ENCODE measurements around the gene AADACL4. TPM values are rescaled to one million over a fixed set of nuclear protein-coding genes. Genes with fewer than 3 reads are reported as not detected.
"Not testable (repeated sequence)": the region's sequence is repeated elsewhere in the genome, so short reads cannot be mapped to it uniquely, and the experiment has no call there.

The AADACL4 gene
- total RNA-seq, 1 experiment from 2014 or later = not detected

GRCh38 chr1:12709091-12709491 is 65.2 kb downstream of the AADACL4 start:
- H3K27ac ChIP-seq (ENCODE audit: low read length) = no peak overlapping the region
- H3K79me2 ChIP-seq (ENCODE audit: low read length) = no peaks in the 10 kb centered on the region
- no peak overlapping the region for H3K9ac ChIP-seq (ENCODE audit: low read length)
- no peaks in the 10 kb centered on the region for H4K20me1 ChIP-seq (ENCODE audit: insufficient read depth, low read depth, low read length)
- H3K36me3 ChIP-seq (ENCODE audit: insufficient read depth, low read length) = no peaks in the 10 kb centered on the region
- no peaks in the 10 kb centered on the region for H3K4me1 ChIP-seq (ENCODE audit: low read length)
- DNase-seq = no peak
- no peak overlapping the region for H2AFZ ChIP-seq (ENCODE audit: low read length)
- H3K4me2 ChIP-seq (ENCODE audit: low read depth, low read length, poor library complexity, severe bottlenecking) = no peak overlapping the region
- no peaks in the 10 kb centered on the region; the same call in 1 of the 2 replicates for H3K27me3 ChIP-seq (ENCODE audit: low read length)
- H3K9me2 ChIP-seq (replicated peaks; ENCODE audit: insufficient read depth, low read length) = no peaks in the 10 kb centered on the region
- no peaks in the 10 kb centered on the region for H3K9me3 ChIP-seq (ENCODE audit: low read length)
- no peak overlapping the region for H3K4me3 ChIP-seq (ENCODE audit: low read length)

GRCh38 chr1:12709696-12710095 is 65.8 kb downstream of the AADACL4 start:
- Histone ChIP-seq H3K4me1 (ENCODE audit: low read length) (no peaks in the 10 kb centered on the region), H3K27ac (ENCODE audit: low read length) (no peak overlapping the region), H3K79me2 (ENCODE audit: low read length) (no peaks in the 10 kb centered on the region), H3K9me3 (ENCODE audit: low read length) (no peaks in the 10 kb centered on the region), H3K9ac (ENCODE audit: low read length) (no peak overlapping the region), H3K27me3 (ENCODE audit: low read length) (no peaks in the 10 kb centered on the region; the same call in 1 of the 2 replicates), H3K9me2 (replicated peaks; ENCODE audit: insufficient read depth, low read length) (no peaks in the 10 kb centered on the region), H3K4me2 (ENCODE audit: low read depth, low read length, poor library complexity, severe bottlenecking) (no peak overlapping the region), H4K20me1 (ENCODE audit: insufficient read depth, low read depth, low read length) (no peaks in the 10 kb centered on the region), H3K4me3 (ENCODE audit: low read length) (no peak overlapping the region), H2AFZ (ENCODE audit: low read length) (no peak overlapping the region), H3K36me3 (ENCODE audit: insufficient read depth, low read length) (no peaks in the 10 kb centered on the region)
- no peak for DNase-seq

- H3K4me1 ChIP-seq (ENCODE audit: low read length) = no peaks in the 10 kb centered on the region
These were observed 67.7 kb downstream of the AADACL4 start for GRCh38 chr1:12711536-12711935.

GRCh38 chr1:12712076-12712475 is 68.2 kb downstream of the AADACL4 start:
- H3K36me3 ChIP-seq (ENCODE audit: insufficient read depth, low read length) = no peaks in the 10 kb centered on the region
- no peak overlapping the region for H3K9ac ChIP-seq (ENCODE audit: low read length)
- no peak for DNase-seq
- H3K4me2 ChIP-seq (ENCODE audit: low read depth, low read length, poor library complexity, severe bottlenecking) = no peak overlapping the region
- no peaks in the 10 kb centered on the region for H4K20me1 ChIP-seq (ENCODE audit: insufficient read depth, low read depth, low read length)
- H3K4me3 ChIP-seq (ENCODE audit: low read length) = no peak overlapping the region
- no peaks in the 10 kb centered on the region for H3K9me2 ChIP-seq (replicated peaks; ENCODE audit: insufficient read depth, low read length)
- H3K79me2 ChIP-seq (ENCODE audit: low read length) = no peaks in the 10 kb centered on the region
- H3K4me1 ChIP-seq (ENCODE audit: low read length) = no peaks in the 10 kb centered on the region
- no peaks in the 10 kb centered on the region; the same call in 1 of the 2 replicates for H3K27me3 ChIP-seq (ENCODE audit: low read length)
- no peaks in the 10 kb centered on the region for H3K9me3 ChIP-seq (ENCODE audit: low read length)
- no peak overlapping the region for H3K27ac ChIP-seq (ENCODE audit: low read length)
- H2AFZ ChIP-seq (ENCODE audit: low read length) = no peak overlapping the region

More at GRCh38 chr1:12711536-12711935, 67.7 kb downstream of the AADACL4 start:
- Histone ChIP-seq H2AFZ (ENCODE audit: low read length) (no peak overlapping the region), H4K20me1 (ENCODE audit: insufficient read depth, low read depth, low read length) (no peaks in the 10 kb centered on the region), H3K9me3 (ENCODE audit: low read length) (no peaks in the 10 kb centered on the region), H3K4me2 (ENCODE audit: low read depth, low read length, poor library complexity, severe bottlenecking) (no peak overlapping the region), H3K4me3 (ENCODE audit: low read length) (no peak overlapping the region), H3K27me3 (ENCODE audit: low read length) (no peaks in the 10 kb centered on the region; the same call in 1 of the 2 replicates), H3K9ac (ENCODE audit: low read length) (no peak overlapping the region), H3K79me2 (ENCODE audit: low read length) (no peaks in the 10 kb centered on the region), H3K36me3 (ENCODE audit: insufficient read depth, low read length) (no peaks in the 10 kb centered on the region), H3K9me2 (replicated peaks; ENCODE audit: insufficient read depth, low read length) (no peaks in the 10 kb centered on the region), H3K27ac (ENCODE audit: low read length) (no peak overlapping the region)
- no peak for DNase-seq

- Histone ChIP-seq H3K36me3 (ENCODE audit: insufficient read depth, low read length) (no peaks in the 10 kb centered on the region), H3K4me1 (ENCODE audit: low read length) (no peaks in the 10 kb centered on the region), H3K27me3 (ENCODE audit: low read length) (no peaks in the 10 kb centered on the region; the same call in 1 of the 2 replicates), H3K4me3 (ENCODE audit: low read length) (no peak overlapping the region), H3K27ac (ENCODE audit: low read length) (no peak overlapping the region), H2AFZ (ENCODE audit: low read length) (no peak overlapping the region), H3K79me2 (ENCODE audit: low read length) (no peaks in the 10 kb centered on the region), H4K20me1 (ENCODE audit: insufficient read depth, low read depth, low read length) (no peaks in the 10 kb centered on the region), H3K9me3 (ENCODE audit: low read length) (no peaks in the 10 kb centered on the region), H3K9ac (ENCODE audit: low read length) (no peak overlapping the region), H3K9me2 (replicated peaks; ENCODE audit: insufficient read depth, low read length) (no peaks in the 10 kb centered on the region), H3K4me2 (ENCODE audit: low read depth, low read length, poor library complexity, severe bottlenecking) (no peak overlapping the region)
- no peak for DNase-seq
These were observed 69.0 kb downstream of the AADACL4 start for GRCh38 chr1:12712929-12713328.

- H3K9me3 ChIP-seq (ENCODE audit: low read length); H3K36me3 ChIP-seq (ENCODE audit: insufficient read depth, low read length): not testable (repeated sequence)
These were observed 69.8 kb downstream of the AADACL4 start for GRCh38 chr1:12713651-12714050.

GRCh38 chr1:12714710-12715475 is 71.0 kb downstream of the AADACL4 start:
- H3K36me3 ChIP-seq (ENCODE audit: insufficient read depth, low read length) = no peaks in the 10 kb centered on the region
- no peaks in the 10 kb centered on the region for H4K20me1 ChIP-seq (ENCODE audit: insufficient read depth, low read depth, low read length)
- no peaks in the 10 kb centered on the region for H3K79me2 ChIP-seq (ENCODE audit: low read length)
- no peaks in the 10 kb centered on the region; the same call in 1 of the 2 replicates for H3K27me3 ChIP-seq (ENCODE audit: low read length)
- H3K9me2 ChIP-seq (replicated peaks; ENCODE audit: insufficient read depth, low read length) = no peaks in the 10 kb centered on the region
- H2AFZ ChIP-seq (ENCODE audit: low read length) = no peak overlapping the region
- H3K4me1 ChIP-seq (ENCODE audit: low read length) = no peaks in the 10 kb centered on the region
- H3K9ac ChIP-seq (ENCODE audit: low read length) = no peak overlapping the region
- H3K9me3 ChIP-seq (ENCODE audit: low read length) = no peaks in the 10 kb centered on the region
- no peak overlapping the region for H3K4me3 ChIP-seq (ENCODE audit: low read length)
- H3K27ac ChIP-seq (ENCODE audit: low read length) = no peak overlapping the region
- no peak overlapping the region for H3K4me2 ChIP-seq (ENCODE audit: low read depth, low read length, poor library complexity, severe bottlenecking)
- no peak for DNase-seq

More at GRCh38 chr1:12713651-12714050, 69.8 kb downstream of the AADACL4 start:
- not testable (repeated sequence) for H3K4me1 ChIP-seq (ENCODE audit: low read length); H3K27ac ChIP-seq (ENCODE audit: low read length); H3K9me2 ChIP-seq (replicated peaks; ENCODE audit: insufficient read depth, low read length); DNase-seq; H3K4me2 ChIP-seq (ENCODE audit: low read depth, low read length, poor library complexity, severe bottlenecking); H3K27me3 ChIP-seq (ENCODE audit: low read length); H3K9ac ChIP-seq (ENCODE audit: low read length); H4K20me1 ChIP-seq (ENCODE audit: insufficient read depth, low read depth, low read length); H3K79me2 ChIP-seq (ENCODE audit: low read length); H2AFZ ChIP-seq (ENCODE audit: low read length); H3K4me3 ChIP-seq (ENCODE audit: low read length)

- no peaks in the 10 kb centered on the region for H3K4me1 ChIP-seq (ENCODE audit: low read length)
- no peaks in the 10 kb centered on the region for H3K9me3 ChIP-seq (ENCODE audit: low read length)
- H3K27me3 ChIP-seq (ENCODE audit: low read length) = no peaks in the 10 kb centered on the region; the same call in 1 of the 2 replicates
- H4K20me1 ChIP-seq (ENCODE audit: insufficient read depth, low read depth, low read length) = no peaks in the 10 kb centered on the region
- H3K9me2 ChIP-seq (replicated peaks; ENCODE audit: insufficient read depth, low read length) = no peaks in the 10 kb centered on the region
- H3K4me3 ChIP-seq (ENCODE audit: low read length) = no peak within 1 kb of the TSS
- H2AFZ ChIP-seq (ENCODE audit: low read length) = no peak within 1 kb of the TSS
- no peak within 1 kb of the TSS for H3K9ac ChIP-seq (ENCODE audit: low read length)
- H3K36me3 ChIP-seq (ENCODE audit: insufficient read depth, low read length) = no peaks in the 10 kb centered on the region
- H3K79me2 ChIP-seq (ENCODE audit: low read length) = no peaks in the 10 kb centered on the region
- no peak within 1 kb of the TSS for H3K4me2 ChIP-seq (ENCODE audit: low read depth, low read length, poor library complexity, severe bottlenecking)
- no peak within 1 kb of the TSS for H3K27ac ChIP-seq (ENCODE audit: low read length)
- DNase-seq = no peak
These were observed 72.1 kb downstream of the AADACL4 start, which contains the start of gene AADACL3 for GRCh38 chr1:12715896-12716437. Gene AADACL3 (plus strand): TSS chr1:12716110. CDS start chr1:12716177, 67 bp downstream.

Data from Karpas-422 (cell line).